Psoas muscle (tissue), 8 donors: ENCODE data around the gene ST14. TPM values are rescaled to one million over a fixed set of nuclear protein-coding genes. Genes with fewer than 3 reads are reported as not detected.

Experiments used
- ATAC-seq, 4 donors: fragments of 200-7000 bp; cut with Tn5 transposase; one replicate each; pipeline ENCODE4 v1.9.1; 2020; ENCODE audit warnings: moderate library complexity in 3 of 4, mild to moderate bottlenecking in 2 of 4
- DNase-seq, 2 donors: peaks; one replicate each; pipeline ENCODE4 v3.0.0-alpha.2; 2020
- H3K27ac ChIP-seq: fragments of 200-600 bp; one replicate; pipeline ENCODE4 v1.8.0; 2022
- H3K27me3 ChIP-seq, 3 donors: fragments of 200-600 bp in 1 of 3; one replicate each; pipeline versions ENCODE4 v1.6.1 to v1.8.0; 2013 to 2022; ENCODE audit warnings: low read length in 2 of 3, mild to moderate bottlenecking in 2 of 3, moderate library complexity in 1 of 3; ENCODE audit not compliant: insufficient read depth in 3 of 3
- H3K36me3 ChIP-seq, 2 donors: fragments of 200-600 bp in 1 of 2; one replicate each; pipeline versions ENCODE4 v1.6.1 to v1.8.0; 2013 to 2022; ENCODE audit warnings: low read depth in 1 of 2, mild to moderate bottlenecking in 1 of 2, moderate library complexity in 1 of 2; ENCODE audit not compliant: insufficient read depth in 1 of 2
- H3K4me1 ChIP-seq: fragments of 200-600 bp; one replicate; pipeline ENCODE4 v1.8.0; 2022
- H3K4me3 ChIP-seq: fragments of 200-600 bp; one replicate; pipeline ENCODE4 v1.8.0; 2022; ENCODE audit warnings: mild to moderate bottlenecking
- H3K9me3 ChIP-seq: fragments of 200-600 bp; one replicate; pipeline ENCODE4 v1.8.0; 2022
- CTCF ChIP-seq: fragments of 200-600 bp; IDR thresholded peaks from one replicate; pipeline ENCODE4 v1.8.0; 2022; ENCODE audit warnings: antibody characterized with exemption
- WGBS, 3 donors: extraction: QIAGEN DNeasy Blood & Tissue Kit; methylation state at CpG; one replicate each; pipeline versions ENCODE4 v1.1.6 to v1.1.7; 2013; 5-methylcytosine and 5-hydroxymethylcytosine counted together
- intact Hi-C, 2 donors: fragments of 100-400 bp; cut with DNase I; formaldehyde crosslinking; loops; one replicate each; pipeline versions ENCODE4 v1.11.0 to v1.14.2; 2022
- polyA plus RNA-seq, 3 donors: library from polyadenylated mRNA; stranded (reverse); fragments of 200-250 nt; gene quantifications; one replicate each; pipeline ENCODE4 v1.2.3, GENCODE V29; 2013
- total RNA-seq, 4 donors: library from RNA; stranded (reverse); fragmentation: NEBNext Ultra II Directional in 2 of 4; extraction: Animal tissue kit (Norgen Biotek cat#: 25700) in 2 of 4; gene quantifications; one replicate each; pipeline versions ENCODE4 v1.2.1 to v1.2.4, GENCODE V29; 2021 to 2023
- donor health status: healthy with polysubstance abuse.
- donor health status: DM: no; HTN: no; CAD: no; lungs with moderate emphysema.
- donor health status: Bipolar disorder and iron deficiency.
- donor health status: healthy.
- donor health status: DM: yes; HTN: yes; CAD: no.
- donor health status: DM: no; HTN: no; CAD: no.
- donor health status: DM: no; HTN: no; CAD: no.
- donor health status: DM: yes; HTN: yes; CAD: no.

ST14 gene
- total and polyA plus RNA-seq, 7 donors, result 0.22 to 0.77 (median 0.51) TPM

GRCh38 chr11:130126516-130126915 lies 33.1 kb upstream of the ST14 start:
- intact Hi-C loops, result no loop called here
- no peak for ATAC-seq
- 61 to 89% (median 73%) methylated on average over 5 of the region's 5 CpGs for WGBS, 3 donors

GRCh38 chr11:130127509-130127908 lies 32.1 kb upstream of the ST14 start:
- intact Hi-C loops, result no loop called here
- no peak for ATAC-seq
- no peak for TF ChIP-seq CTCF
- no peak overlapping the region for H3K4me3 ChIP-seq
- H3K4me1 ChIP-seq, result peaks cover 14% of the 10 kb centered on the region
- no peaks in the 10 kb centered on the region for H3K9me3 ChIP-seq
- no peak overlapping the region for H3K27ac ChIP-seq
- 84 to 87% (median 84%) methylated on average over 4 of the region's 4 CpGs for WGBS, 3 donors
- no peak for DNase-seq
- no peaks in the 10 kb centered on the region for H3K27me3 ChIP-seq
- peaks cover 2 to 76% of the 10 kb centered on the region in 2 donors for H3K36me3 ChIP-seq

More at GRCh38 chr11:130126516-130126915, 33.1 kb upstream of the ST14 start:
- DNase-seq, result no peak
- Histone ChIP-seq H3K9me3 (no peaks in the 10 kb centered on the region), H3K27me3 (no peaks in the 10 kb centered on the region), H3K27ac (no peak overlapping the region), H3K4me1 (peaks cover 14% of the 10 kb centered on the region), H3K36me3 (peaks cover 6 to 80% of the 10 kb centered on the region in 2 donors), H3K4me3 (no peak overlapping the region)
- TF ChIP-seq CTCF, result no peak

GRCh38 chr11:130128626-130129025 lies 31.0 kb upstream of the ST14 start:
- no peak for DNase-seq
- no peak for ATAC-seq
- no peak overlapping the region for H3K4me3 ChIP-seq
- no peaks in the 10 kb centered on the region for H3K9me3 ChIP-seq
- H3K27ac ChIP-seq, result no peak overlapping the region
- intact Hi-C loops, result no loop called here
- WGBS, 3 donors, result 92 to 100% (median 99%) methylated on average over 2 of the region's 2 CpGs
- H3K27me3 ChIP-seq, result no peaks in the 10 kb centered on the region
- peaks cover 14% of the 10 kb centered on the region for H3K4me1 ChIP-seq
- peaks cover 0 to 71% of the 10 kb centered on the region in 2 donors for H3K36me3 ChIP-seq
- TF ChIP-seq CTCF, result no peak

- Histone ChIP-seq H3K9me3 (no peaks in the 10 kb centered on the region), H3K27me3 (no peaks in the 10 kb centered on the region), H3K4me1 (peaks cover 9% of the 10 kb centered on the region), H3K4me3 (no peak overlapping the region), H3K36me3 (peaks cover 0 to 73% of the 10 kb centered on the region in 2 donors), H3K27ac (no peak overlapping the region)
- 72 to 81% (median 72%) methylated on average over 11 of the region's 11 CpGs for WGBS, 3 donors
- ATAC-seq, result peak; percentile 49 to 75 (median 63)
- TF ChIP-seq CTCF, result no peak
- DNase-seq, result no peak
- intact Hi-C loops, result loop anchor here (5.0 kb wide), 2 partner anchors 63 to 128 kb away; partner anchors contain the start of genes PRDM10 (in 2 of the 2) and APLP2 (in 1 of the 2)
Measured at GRCh38 chr11:130129922-130130321, 29.7 kb upstream of the ST14 start.
